ENCODE measurements around the gene MPP7. TPM values are rescaled to one million over a fixed set of nuclear protein-coding genes. Genes with fewer than 3 reads are reported as not detected.

MPP7 gene
- total and polyA plus RNA-seq, 4 donors, result 11.0 to 95.3 (median 27.5) TPM

GRCh38 chr10:28273343-28273742, 29.5 kb downstream of the MPP7 start:
- no peak overlapping the region for H3K4me3 ChIP-seq (ENCODE audit: low read length in 2 of 2)
- DNase-seq (no peak), ATAC-seq (ENCODE audit: low FRiP score) (no peak)
- no peaks in the 10 kb centered on the region for H3K36me3 ChIP-seq (ENCODE audit: control insufficient read depth in 1 of 2, insufficient read depth in 2 of 2, low read length in 1 of 2)
- no peaks in the 10 kb centered on the region for H3K27me3 ChIP-seq (ENCODE audit: control insufficient read depth in 1 of 2, insufficient read depth in 2 of 2, low read length in 1 of 2)
- intact Hi-C loops (cut with DNase I), result no loop called here
- peaks cover 0 to 2% of the 10 kb centered on the region in 2 donors for H3K4me1 ChIP-seq (ENCODE audit: control insufficient read depth in 1 of 2, insufficient read depth in 2 of 2, low read length in 2 of 2)
- 79 to 81% methylated on average over 5 of the region's 5 CpGs for WGBS, 2 donors
- no peaks in the 10 kb centered on the region for H3K9me3 ChIP-seq (ENCODE audit: control insufficient read depth, low read length)
- no peak overlapping the region for H3K27ac ChIP-seq (ENCODE audit: low read depth in 1 of 2, low read length in 2 of 2)

DNA sequence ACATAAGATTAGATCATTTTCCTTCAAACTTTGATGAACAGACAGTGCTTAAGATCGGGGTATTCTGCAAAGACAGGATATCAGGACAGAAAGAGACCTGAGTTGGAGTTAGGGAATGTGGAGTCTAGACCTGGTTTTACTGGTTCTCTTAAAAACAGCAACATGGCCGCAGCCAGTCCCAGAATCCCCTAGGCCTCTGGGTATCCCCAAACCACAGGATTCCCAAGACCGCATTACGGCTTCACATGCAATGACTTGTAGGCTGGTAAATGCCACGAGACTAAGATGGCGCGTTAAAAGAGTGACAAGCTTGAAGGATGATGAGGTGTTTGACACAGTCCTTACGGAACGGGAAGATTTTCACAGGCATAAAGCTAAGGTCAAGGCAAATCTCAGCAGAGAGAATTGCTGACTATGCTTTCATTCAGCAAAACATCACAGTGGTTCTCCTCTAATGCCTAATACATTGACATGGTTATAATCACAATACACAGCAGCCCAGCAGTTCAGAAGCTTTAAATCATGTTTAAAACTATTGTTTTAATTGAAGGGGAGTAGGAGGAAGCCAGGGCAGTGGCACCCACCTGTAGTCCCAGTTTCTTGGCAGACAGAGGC, 32.9 kb downstream of the MPP7 start:
- ATAC-seq (ENCODE audit: low FRiP score) (no peak), DNase-seq (no peak)
- WGBS, 2 donors, result 96 to 97% methylated on average over 9 of the region's 9 CpGs
- Histone ChIP-seq H3K27ac (ENCODE audit: low read depth in 1 of 2, low read length in 2 of 2) (no peak overlapping the region), H3K27me3 (ENCODE audit: control insufficient read depth in 1 of 2, insufficient read depth in 2 of 2, low read length in 1 of 2) (no peaks in the 10 kb centered on the region), H3K4me3 (ENCODE audit: low read length in 2 of 2) (no peak overlapping the region), H3K9me3 (ENCODE audit: control insufficient read depth, low read length) (no peaks in the 10 kb centered on the region), H3K4me1 (ENCODE audit: control insufficient read depth in 1 of 2, insufficient read depth in 2 of 2, low read length in 2 of 2) (peaks cover 0 to 3% of the 10 kb centered on the region in 2 donors), H3K36me3 (ENCODE audit: control insufficient read depth in 1 of 2, insufficient read depth in 2 of 2, low read length in 1 of 2) (no peaks in the 10 kb centered on the region)
- intact Hi-C loops (cut with DNase I), result no loop called here

DNA sequence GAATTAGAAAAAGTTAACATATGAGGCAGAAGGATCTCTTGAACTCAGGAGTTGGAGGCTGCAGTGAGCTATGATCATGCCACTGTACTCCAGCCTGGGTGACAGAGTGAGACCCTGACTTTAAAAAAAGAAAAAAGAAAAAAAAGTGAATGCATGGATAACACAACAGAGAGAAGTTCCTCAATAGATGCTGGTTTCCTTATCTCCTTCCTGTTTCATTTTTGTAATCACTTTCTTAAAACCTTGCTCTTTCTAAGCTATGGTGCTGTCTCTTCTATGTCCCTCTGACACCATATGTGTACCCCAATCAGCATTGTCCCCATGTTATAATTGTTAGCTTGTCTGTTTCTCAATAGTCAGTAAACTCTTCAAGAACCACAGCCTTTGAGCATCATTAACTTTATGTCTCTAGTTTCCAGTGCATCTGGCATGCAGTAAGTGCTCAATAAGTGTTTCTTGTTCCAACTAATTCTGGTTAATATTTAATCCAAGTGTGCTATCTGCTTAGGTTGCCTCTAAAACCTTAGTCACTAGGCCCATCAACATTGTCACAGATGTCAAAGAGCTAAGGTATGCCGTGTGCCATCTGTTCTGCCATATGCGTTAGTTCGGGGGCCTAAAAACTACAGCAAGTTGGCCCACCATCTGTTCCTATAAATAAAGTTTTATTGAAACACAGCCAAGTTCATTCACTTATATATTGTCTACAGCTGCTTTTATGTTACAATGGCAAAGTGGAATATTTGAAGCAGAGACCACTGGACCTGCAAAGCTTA, 36.2 kb downstream of the MPP7 start:
- intact Hi-C loops (cut with DNase I), result no loop called here
- ATAC-seq (ENCODE audit: low FRiP score), result no peak

GRCh38 chr10:28263136-28263857, 39.6 kb downstream of the MPP7 start:
- peak overlapping the region in 1 of 2 donors; percentile 4 for H3K27ac ChIP-seq (ENCODE audit: low read depth in 1 of 2, low read length in 2 of 2)
- no peaks in the 10 kb centered on the region for H3K36me3 ChIP-seq (ENCODE audit: control insufficient read depth in 1 of 2, insufficient read depth in 2 of 2, low read length in 1 of 2)
- no peaks in the 10 kb centered on the region for H3K27me3 ChIP-seq (ENCODE audit: control insufficient read depth in 1 of 2, insufficient read depth in 2 of 2, low read length in 1 of 2)
- H3K9me3 ChIP-seq (ENCODE audit: control insufficient read depth, low read length), result no peaks in the 10 kb centered on the region
- 5 to 6% methylated on average over 10 of the region's 10 CpGs for WGBS, 2 donors
- ATAC-seq (ENCODE audit: low FRiP score) (no peak), DNase-seq (peak; percentile 60 to 83)
- no peak overlapping the region for H3K4me3 ChIP-seq (ENCODE audit: low read length in 2 of 2)
- intact Hi-C loops (cut with DNase I), result no loop called here
- H3K4me1 ChIP-seq (ENCODE audit: control insufficient read depth in 1 of 2, insufficient read depth in 2 of 2, low read length in 2 of 2), result peaks cover 1 to 5% of the 10 kb centered on the region in 2 donors

More for the DNA sequence above, 36.2 kb downstream of the MPP7 start:
- H3K4me1 ChIP-seq (ENCODE audit: control insufficient read depth in 1 of 2, insufficient read depth in 2 of 2, low read length in 2 of 2), result peaks cover 3 to 5% of the 10 kb centered on the region in 2 donors
- H3K27ac ChIP-seq (ENCODE audit: low read depth in 1 of 2, low read length in 2 of 2), result no peak overlapping the region
- no peaks in the 10 kb centered on the region for H3K27me3 ChIP-seq (ENCODE audit: control insufficient read depth in 1 of 2, insufficient read depth in 2 of 2, low read length in 1 of 2)
- no peaks in the 10 kb centered on the region for H3K36me3 ChIP-seq (ENCODE audit: control insufficient read depth in 1 of 2, insufficient read depth in 2 of 2, low read length in 1 of 2)
- H3K4me3 ChIP-seq (ENCODE audit: low read length in 2 of 2), result no peak overlapping the region
- no peaks in the 10 kb centered on the region for H3K9me3 ChIP-seq (ENCODE audit: control insufficient read depth, low read length)
- no peak for DNase-seq
- 97% methylated on average over 3 of the region's 3 CpGs for WGBS, 2 donors

GRCh38 chr10:28256776-28257175, 46.1 kb downstream of the MPP7 start:
- WGBS, 2 donors, result 95 to 96% methylated on average over 2 of the region's 2 CpGs
- no peak for DNase-seq
- intact Hi-C loops (cut with DNase I), result no loop called here
- no peaks in the 10 kb centered on the region for H3K36me3 ChIP-seq (ENCODE audit: control insufficient read depth in 1 of 2, insufficient read depth in 2 of 2, low read length in 1 of 2)
- no peaks in the 10 kb centered on the region for H3K9me3 ChIP-seq (ENCODE audit: control insufficient read depth, low read length)
- H3K4me1 ChIP-seq (ENCODE audit: control insufficient read depth in 1 of 2, insufficient read depth in 2 of 2, low read length in 2 of 2), result peaks cover 0 to 8% of the 10 kb centered on the region in 2 donors
- H3K27me3 ChIP-seq (ENCODE audit: control insufficient read depth in 1 of 2, insufficient read depth in 2 of 2, low read length in 1 of 2), result no peaks in the 10 kb centered on the region
- H3K4me3 ChIP-seq (ENCODE audit: low read length in 2 of 2), result no peak overlapping the region
- no peak for ATAC-seq (ENCODE audit: low FRiP score)
- no peak overlapping the region for H3K27ac ChIP-seq (ENCODE audit: low read depth in 1 of 2, low read length in 2 of 2)

DNA sequence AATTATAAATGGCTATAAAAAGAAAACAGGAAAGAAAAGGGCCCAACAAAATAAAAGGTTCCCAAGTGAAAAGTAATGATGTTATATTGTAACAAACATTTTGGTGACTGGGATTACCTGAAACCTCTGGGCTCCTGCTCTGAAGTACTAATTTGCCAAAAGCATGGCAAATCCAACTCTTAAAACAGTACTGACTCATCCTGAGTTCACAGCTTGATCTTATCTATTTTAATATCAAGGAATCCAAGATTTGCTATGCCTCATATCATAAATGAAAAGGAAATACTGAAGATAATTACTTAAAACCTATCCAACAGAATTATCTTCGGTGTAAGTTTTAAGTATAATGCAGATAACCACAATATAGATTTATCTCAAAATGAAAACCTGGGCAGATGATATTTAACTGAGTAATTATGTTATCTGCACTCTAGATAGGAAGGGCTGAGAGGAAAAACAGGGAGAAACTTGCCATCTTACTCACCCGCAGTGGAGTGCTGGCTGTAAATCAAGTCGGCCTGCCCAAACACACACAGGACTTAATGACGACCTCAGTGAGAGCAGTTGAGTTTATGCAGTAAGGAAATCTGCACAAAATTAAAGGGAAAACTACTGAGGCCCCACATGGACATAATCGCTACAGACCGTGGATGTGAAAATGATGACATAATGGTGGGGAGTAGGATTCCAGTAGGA, 48.4 kb downstream of the MPP7 start:
- intact Hi-C loops (cut with DNase I), result loop anchor here (2.0 to 5.0 kb wide), 2 partner anchors 48 kb away; partner anchors contain the start of gene MPP7 (in 2 of the 2)
- Histone ChIP-seq H3K27me3 (ENCODE audit: control insufficient read depth in 1 of 2, insufficient read depth in 2 of 2, low read length in 1 of 2) (no peaks in the 10 kb centered on the region), H3K36me3 (ENCODE audit: control insufficient read depth in 1 of 2, insufficient read depth in 2 of 2, low read length in 1 of 2) (no peaks in the 10 kb centered on the region), H3K27ac (ENCODE audit: low read depth in 1 of 2, low read length in 2 of 2) (peak overlapping the region in 1 of 2 donors; percentile 82), H3K4me3 (ENCODE audit: low read length in 2 of 2) (no peak overlapping the region), H3K4me1 (ENCODE audit: control insufficient read depth in 1 of 2, insufficient read depth in 2 of 2, low read length in 2 of 2) (peaks cover 0 to 8% of the 10 kb centered on the region in 2 donors), H3K9me3 (ENCODE audit: control insufficient read depth, low read length) (no peaks in the 10 kb centered on the region)
- ATAC-seq (ENCODE audit: low FRiP score), result peak; percentile 65
- peak in 1 of 2 donors; percentile 77 for DNase-seq
- 1 to 3% methylated on average over 6 of the region's 6 CpGs for WGBS, 2 donors

DNA sequence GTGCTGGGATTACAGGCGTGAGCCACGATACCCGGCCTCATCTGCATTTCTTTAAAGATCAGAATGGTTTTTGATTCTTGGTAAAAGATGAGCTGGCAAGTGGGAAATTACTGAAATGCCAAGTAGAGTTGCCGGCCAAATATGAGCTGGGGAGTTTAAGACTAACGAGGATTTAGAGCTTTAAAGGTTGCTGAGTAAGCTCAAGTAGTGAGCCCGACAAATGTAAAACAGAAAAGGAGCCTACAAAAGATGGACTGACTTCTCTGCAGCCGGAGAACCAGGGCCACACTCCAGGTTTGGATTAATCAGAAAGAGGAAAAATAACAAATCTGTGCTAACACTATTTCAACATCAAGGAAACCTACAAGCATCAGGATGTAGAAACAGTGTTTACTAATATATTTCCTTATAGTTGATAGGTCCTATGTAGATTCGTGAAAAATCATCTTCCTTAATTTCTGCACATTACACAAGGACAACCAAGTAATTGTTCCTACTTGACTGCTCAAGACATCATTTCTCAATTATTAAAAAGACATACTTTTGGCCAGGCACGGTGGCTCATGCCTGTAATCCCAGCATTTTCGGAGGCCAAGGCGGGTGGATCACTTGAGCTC, 49.6 kb downstream of the MPP7 start:
- ATAC-seq (ENCODE audit: low FRiP score) (no peak), DNase-seq (no peak)
- peak overlapping the region; percentile 75 to 82 for H3K27ac ChIP-seq (ENCODE audit: low read depth in 1 of 2, low read length in 2 of 2)
- no peaks in the 10 kb centered on the region for H3K27me3 ChIP-seq (ENCODE audit: control insufficient read depth in 1 of 2, insufficient read depth in 2 of 2, low read length in 1 of 2)
- peaks cover under 1 to 8% of the 10 kb centered on the region in 2 donors for H3K4me1 ChIP-seq (ENCODE audit: control insufficient read depth in 1 of 2, insufficient read depth in 2 of 2, low read length in 2 of 2)
- H3K36me3 ChIP-seq (ENCODE audit: control insufficient read depth in 1 of 2, insufficient read depth in 2 of 2, low read length in 1 of 2), result no peaks in the 10 kb centered on the region
- no peaks in the 10 kb centered on the region for H3K9me3 ChIP-seq (ENCODE audit: control insufficient read depth, low read length)
- whole genome bisulfite sequencing, 2 donors, result 24 to 32% methylated on average over 11 of the region's 11 CpGs
- H3K4me3 ChIP-seq (ENCODE audit: low read length in 2 of 2), result no peak overlapping the region
- intact Hi-C loops (cut with DNase I), result loop anchor here in 1 of 2 donors (2.0 to 5.0 kb wide), 2 partner anchors 49 to 128 kb away; partner anchors contain the start of gene MPP7
